GM21825 (cell line): Measurements from ENCODE around the gene ENGASE.
"Not testable (repeated sequence)": the region's sequence is repeated elsewhere in the genome, so short reads cannot be mapped to it uniquely, and the experiment has no call there.

Experiments
- ATAC-seq: cut with Tn5 transposase; IDR thresholded peaks from one replicate; pipeline ENCODE4 v1.9.1; 2021; ENCODE audit warnings: mild to moderate bottlenecking, moderate library complexity; ENCODE audit not compliant: unreplicated experiment

Gene ENGASE, protein sequence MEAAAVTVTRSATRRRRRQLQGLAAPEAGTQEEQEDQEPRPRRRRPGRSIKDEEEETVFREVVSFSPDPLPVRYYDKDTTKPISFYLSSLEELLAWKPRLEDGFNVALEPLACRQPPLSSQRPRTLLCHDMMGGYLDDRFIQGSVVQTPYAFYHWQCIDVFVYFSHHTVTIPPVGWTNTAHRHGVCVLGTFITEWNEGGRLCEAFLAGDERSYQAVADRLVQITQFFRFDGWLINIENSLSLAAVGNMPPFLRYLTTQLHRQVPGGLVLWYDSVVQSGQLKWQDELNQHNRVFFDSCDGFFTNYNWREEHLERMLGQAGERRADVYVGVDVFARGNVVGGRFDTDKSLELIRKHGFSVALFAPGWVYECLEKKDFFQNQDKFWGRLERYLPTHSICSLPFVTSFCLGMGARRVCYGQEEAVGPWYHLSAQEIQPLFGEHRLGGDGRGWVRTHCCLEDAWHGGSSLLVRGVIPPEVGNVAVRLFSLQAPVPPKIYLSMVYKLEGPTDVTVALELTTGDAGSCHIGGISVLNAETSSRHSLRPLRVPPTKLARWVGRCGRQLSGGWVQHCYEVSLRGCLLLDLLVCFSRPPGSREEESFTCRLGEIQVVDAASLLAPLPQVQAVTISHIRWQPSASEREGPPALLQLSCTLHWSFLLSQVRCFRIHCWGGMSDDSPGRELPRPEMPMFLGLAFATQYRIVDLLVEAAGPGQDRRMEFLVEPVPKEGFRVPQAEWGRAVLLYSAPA

DNA sequence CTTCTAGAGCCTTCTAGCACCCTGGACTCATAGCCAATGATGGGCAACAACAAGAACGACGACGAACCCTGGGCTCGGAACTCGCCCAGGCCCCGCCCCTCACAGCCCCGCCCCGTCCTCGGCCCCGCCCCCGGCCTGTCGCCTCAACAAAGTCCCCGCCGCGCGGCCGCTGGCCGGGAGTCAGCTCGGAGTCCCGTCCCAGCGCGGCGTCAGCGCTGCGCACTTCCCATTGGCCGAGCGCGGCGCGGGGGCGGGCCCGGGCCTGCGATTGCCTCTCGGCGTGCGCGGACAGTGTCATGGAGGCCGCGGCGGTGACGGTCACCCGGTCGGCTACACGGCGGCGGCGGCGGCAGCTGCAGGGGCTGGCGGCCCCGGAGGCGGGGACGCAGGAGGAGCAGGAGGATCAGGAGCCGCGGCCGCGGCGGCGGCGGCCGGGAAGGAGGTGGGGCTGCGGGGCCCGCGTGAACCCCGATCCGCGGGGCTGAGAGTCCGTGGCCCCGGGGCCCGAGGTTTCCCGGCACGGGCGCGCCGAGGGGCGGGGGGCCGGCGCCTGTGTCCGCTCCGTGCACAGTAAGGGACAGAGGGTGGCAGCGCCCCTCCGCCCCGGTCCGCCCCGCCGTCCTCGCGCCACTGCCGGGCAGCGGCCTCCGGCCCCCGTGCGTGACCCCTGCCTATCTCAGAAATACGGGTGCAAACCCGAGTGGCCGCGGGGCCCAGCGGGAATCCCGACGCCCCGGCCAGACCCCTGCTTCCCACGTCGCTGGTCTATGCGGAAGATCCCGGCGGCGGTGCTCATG lies at the start of gene ENGASE:
ENGASE (plus strand) TSS at position 176 of the 797 bp plus-strand sequence; CDS start at position 297, 121 bp downstream.
- ATAC-seq = peak; percentile 83

DNA sequence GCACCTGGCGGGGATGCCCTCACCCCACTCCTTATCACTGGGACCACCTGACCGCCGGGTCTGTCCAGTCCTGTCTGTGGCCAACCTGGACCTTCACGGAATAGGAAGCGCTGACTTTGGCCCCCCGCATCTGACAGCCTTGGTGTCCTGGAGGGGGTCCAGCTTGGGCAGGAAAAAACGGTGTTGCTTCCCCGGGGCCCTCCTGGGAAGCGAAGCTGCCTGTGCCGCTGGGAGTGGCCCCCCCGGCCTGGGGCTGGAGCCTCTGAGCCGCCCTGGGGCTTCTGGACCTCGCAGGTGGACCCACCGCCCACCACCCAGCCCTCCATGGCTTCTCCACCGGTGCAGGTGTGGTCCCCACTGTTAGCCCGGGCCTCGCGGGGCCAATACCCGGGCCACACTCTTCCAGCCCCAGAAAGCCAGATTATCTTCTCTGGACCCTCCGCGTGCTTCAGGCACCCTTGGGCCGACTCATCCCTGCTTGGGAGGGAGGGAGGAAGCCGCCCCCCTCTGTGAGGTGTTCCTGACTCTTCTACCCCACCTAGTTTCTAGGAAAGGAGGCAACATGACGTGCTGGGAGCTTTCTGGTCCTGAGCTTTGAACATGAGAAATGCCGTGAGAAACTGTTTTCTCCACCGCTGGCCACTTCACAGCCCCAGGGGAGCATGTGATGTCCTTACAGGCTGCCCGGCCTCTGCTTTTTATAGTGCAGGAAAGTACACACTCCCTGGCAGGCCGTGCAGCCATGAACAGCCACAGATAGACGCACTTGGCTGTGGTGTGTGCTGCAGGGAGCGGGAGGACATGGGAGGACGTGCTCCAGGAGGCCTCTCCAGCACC lies 49.5 kb upstream of the ENGASE start:
- no peak for ATAC-seq

DNA sequence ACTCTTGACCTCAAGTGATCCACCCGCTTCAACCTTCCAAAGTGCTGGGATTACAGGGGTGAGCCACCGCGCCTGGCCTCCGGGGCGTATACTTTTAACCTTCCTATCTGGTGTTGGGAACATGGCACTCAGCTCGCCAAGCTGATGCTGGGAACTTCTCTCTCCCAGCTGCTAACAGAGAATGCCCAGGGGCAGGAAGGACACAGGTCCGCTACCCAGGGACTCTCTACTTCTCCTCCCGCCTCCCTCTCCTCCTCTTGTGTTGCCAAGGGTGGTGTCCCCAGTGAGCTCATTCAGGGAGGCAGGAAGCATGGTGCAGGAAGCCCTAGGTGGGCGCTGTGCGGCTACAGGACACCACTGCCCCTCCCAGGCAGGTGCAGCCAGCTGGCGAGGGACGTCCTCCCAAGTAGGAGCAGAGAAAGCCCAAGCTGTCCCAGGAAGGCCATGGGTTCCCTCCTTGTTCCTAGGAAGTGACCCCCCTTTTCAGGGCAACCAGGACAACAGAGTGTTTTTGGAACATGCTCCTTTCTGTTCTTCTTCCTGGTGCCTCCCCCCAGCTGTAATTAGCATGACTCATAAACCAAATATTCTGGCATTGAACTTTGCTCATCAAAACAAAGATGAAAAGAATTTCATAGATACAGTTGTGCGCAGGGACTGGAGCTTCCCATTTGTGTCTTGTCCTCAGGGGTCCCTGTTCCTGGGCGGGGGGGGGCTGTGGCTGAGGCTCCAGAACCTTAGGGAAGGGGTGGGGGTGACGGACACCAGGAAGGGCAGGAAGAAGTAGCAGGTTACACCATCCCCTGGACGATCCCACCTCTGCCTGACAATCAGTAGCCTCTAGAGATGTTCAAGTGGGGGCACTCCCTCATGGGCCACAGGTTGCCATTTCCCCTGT lies 48.0 kb upstream of the ENGASE start:
- ATAC-seq = no peak

DNA sequence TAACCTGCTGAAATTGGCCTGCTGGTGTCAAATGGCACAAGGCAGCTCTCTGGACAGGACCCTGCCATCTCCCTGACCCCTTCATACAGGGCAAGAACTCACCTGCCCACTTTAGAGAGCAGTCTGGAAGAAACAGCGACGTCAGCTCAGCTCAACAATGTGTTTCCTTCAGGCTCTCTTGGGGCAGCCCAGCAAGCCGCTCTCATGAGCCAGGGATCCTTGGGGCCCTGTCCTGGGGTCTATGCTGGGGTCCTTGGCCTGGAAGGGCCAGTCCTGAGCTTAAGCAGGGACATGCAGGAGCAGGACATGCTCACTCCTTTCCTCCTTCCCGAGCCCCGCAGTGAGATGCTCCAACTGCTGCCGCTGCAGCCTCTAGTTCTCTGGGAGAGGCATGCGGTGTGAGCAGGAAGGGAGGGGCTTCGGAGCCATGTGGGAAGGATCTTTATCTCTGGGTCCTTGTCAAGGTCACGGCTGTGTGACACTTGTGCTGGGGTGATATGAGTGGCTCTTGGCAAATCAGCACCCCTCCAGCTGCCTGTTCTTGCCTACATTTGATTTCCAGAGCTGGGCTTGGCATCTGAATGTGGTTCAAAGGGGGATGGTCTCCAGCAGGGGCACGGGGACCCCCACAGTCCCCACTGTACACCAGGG lies 47.2 kb upstream of the ENGASE start:
- no peak for ATAC-seq

DNA sequence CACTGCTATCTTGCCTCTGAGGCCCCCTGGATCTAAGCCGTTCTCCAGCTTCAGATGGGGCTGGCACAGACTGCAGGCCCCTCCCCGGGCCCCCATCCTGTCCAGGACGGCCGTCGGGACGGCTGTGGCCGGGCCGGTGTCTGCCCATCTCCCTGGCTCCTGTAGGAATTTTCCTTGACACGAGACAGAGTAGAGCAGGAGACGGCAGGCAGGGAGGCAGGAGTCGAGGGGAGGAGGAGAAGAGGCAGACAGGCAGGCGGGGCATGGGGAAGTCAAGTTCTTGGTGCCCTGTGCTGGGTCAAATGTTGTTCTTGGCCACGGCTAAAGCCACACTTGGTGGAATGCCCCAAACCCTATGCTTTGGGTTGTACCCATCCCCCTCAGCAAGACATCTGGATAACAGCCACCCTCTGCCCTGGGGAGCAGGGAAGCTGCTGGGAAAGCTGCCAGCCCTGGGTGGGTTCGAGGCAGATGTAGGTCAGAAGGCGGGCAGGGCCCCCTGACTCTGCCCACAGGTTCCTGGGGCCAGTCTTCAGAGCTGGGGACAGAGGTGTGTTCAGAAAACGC lies 46.6 kb upstream of the ENGASE start:
- no peak for ATAC-seq

DNA sequence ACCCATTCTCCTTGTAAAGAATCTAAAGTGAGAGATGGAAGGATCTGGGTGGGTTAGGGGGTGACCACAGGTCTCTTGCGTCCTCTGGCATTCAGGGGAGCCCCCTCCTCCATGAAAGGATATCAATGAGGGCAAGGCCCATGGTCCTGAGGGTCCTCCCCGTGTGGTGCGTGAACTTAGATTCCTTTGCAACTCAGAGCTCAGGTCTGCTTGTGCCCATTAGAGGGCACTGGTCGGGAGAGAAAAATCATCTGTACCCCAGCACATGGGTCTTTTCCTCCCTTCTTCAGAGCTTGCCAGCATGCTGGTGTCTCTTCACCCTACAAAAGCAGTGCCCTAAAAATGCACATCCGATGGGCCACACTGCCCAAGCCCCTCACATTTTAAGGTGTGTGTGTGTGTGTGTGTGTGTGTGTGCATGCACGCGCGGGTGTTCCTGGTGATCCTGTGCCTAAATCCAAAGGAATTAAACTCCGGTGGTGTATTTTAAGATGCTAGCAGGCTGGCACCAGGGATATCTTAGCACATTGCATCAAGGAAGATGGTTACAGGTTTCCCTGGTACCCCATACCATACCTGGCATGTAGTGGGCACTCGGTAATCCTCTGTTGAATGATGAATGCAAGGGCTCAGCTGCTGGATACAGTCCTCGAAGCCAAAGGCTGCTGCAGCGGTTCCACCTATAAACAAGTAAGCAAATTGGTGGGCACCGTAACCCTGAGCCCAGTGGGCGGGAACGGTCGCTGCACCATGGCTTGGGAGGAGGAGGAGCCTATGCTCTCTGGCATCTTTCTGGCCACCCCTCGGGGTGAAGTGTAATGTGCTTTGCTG lies 45.9 kb upstream of the ENGASE start:
- no peak for ATAC-seq

DNA sequence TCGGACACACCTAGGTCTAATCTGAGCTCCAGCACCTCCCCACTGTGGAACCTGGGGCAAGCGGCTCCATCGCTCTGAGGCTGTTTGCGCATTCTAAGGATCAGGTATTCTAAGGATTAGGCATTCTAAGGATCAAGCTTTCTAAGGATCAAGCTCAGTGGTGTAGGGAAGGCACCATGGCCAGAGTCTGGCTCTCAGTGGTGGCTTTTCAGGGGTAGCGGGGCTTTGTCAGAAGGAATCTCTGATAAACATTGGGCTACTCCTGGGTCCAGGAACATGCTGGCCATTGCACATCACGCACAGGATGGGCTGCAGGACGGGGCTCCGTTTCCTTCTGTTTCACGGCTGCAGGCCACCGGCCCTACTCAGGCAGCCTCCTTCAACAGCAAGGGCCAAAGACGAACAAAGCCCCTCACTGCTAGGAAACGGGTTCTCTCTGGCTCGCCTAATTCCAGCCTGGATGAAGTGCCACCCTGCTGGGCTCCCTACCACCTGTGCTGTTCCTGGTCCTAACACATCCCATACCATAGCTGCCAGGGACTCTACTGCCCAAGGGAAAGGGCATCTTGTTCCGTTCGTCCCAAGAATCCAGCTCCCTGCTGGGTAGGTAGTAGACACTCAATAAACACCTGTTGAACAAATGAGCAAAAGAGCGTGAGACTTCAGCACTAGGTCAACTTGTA lies 45.2 kb upstream of the ENGASE start:
- ATAC-seq = no peak

DNA sequence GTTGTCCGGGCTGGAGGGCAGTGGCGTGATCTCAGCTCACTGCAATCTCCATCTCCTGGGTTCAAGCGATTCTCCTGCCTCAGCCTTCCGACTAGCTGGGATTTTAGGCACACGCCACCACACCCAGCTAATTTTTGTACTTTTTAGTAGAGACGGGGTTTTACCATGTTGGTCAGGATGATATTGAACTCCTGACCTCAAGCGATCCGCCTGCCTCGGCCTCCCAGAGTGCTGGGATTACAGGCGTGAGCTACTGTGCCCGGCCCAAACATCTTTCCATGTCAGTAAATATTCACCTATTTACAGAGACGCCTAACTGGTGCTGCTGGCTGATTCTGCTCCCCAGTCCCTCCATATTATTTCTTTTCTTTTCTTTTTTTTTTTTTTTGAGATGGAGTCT lies 44.0 kb upstream of the ENGASE start:
- not testable (repeated sequence) for ATAC-seq

DNA sequence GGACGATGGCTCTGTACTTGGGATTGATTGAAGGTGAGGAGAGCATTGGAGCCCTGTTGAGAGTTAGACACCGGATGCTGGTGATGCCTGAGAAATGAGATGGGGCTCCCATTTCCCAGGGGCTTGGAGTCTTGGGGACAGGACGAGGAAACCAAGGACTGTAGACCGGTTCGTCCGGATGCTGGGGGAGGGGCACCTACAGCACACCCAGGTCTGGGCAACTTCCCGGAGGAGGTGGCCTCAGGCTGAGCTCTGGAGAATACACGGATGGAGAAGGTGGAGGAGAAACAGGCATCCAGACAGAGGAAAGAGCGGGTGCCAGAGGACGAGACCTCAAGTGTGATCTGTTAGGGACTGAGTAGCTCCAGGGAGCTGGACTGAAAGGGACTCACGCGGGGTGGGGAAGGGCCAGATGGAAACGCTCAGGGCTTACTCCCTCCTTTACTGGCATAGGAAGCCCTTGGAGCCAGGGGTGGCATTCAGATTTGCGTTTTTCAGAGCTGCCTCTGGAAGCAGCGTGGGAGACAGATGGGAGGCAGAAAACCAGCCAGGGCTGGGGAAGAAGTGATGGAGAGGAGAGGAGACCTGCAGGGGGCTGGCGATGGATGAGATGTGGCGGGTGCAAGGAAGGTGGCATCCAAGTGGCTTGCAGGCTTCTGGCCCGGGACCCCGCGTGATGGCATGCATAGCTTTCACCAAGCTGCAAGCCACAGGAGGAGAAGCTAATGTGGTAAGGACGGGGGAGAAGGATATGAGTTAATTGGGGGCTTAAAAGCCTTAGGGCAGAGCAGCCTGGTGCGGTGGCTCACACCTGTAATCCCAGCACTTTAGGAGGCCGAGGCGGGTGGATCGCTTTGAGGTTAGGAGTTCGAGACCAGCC lies 42.4 kb upstream of the ENGASE start:
- ATAC-seq = no peak

DNA sequence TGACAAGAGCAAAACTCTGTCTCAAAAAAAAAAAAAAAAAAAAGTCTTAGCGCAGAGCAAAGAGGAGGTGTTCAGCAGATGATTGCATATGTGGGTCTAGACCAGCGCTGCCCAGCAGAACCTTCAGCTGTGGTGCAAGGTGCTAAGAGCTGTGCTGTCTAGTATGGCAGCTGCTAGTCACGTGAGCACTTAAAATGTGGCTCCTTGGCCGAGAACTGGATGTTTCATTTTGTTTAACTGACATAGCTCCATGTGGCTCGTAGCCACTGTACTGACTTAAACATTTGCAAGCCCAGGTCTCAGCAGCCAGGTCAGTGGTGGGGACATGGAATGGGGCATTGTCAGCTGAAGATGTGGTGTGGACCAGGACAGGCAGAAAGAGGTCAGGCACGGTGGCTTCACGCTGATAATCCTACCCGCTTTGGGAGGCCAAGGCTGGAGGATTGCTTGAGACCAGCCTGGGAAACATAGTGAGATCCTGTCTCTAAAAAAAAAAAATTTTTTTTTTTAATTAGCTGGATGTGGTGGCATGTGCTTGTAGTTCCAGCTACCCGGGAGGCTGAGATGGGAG lies 41.5 kb upstream of the ENGASE start:
- no peak for ATAC-seq

DNA sequence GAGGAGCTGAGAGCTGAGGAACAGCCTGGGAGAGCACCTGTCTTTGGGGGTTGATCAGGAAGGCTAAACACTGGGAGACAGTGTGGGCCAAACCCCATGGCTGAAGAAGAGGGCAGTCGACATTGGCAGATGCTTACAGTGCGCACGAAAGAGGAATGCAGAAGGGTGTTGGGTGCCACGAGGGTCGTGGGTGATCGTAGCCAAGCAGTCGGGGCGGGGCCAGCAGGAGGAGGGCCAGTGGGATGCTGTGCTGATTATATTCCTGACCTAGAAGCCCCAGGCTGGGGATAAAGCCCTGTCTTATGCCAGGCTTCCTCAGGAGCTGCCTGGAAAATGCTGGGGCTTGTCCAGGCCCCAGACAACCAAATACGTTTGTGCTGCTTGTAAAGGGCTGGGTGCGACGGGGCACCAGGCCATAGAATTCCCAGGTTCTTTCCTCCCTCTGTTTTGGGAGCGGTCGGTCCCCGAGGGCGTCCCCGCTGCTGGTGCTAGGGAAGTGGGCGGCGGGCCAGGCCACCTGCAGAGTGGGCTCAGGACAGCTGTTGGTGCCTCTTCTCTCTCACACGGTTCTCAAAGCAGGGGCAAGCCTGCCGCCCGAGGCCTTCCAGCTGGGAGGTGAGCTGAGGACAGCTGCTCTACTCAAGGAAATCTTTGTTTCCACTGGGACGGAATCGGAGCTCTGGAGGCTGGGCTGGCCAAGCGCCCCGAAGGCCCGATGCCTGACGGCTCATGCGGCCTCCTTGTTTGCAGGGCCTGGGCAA lies 40.7 kb upstream of the ENGASE start:
- ATAC-seq = no peak

DNA sequence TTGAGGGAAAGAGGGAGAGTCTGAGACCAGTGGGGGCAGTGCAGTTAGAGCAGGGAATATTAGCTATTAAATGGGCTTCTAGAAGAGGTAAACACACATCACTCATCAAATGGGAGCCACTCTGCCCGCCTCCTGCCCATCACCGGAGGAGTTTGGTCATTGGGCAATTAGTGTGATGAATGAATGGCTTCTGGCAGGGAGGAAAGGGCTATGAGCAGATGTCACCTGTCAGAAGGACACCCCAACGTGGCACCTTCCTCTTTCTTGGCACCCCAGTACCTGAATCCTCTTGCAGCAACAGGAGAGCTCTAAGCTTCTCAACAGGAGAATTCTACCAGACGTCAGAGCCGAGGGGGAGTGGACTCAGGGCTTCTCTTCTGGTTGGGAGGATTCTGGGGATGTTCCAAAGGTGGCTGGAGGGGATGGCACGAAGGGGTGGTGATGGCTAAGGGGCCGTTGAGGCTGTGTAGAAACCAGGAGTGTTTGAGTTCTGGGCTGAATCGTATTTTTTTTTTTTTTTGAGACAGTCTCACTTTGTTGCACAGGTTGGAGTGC lies 39.6 kb upstream of the ENGASE start:
- no peak for ATAC-seq

DNA sequence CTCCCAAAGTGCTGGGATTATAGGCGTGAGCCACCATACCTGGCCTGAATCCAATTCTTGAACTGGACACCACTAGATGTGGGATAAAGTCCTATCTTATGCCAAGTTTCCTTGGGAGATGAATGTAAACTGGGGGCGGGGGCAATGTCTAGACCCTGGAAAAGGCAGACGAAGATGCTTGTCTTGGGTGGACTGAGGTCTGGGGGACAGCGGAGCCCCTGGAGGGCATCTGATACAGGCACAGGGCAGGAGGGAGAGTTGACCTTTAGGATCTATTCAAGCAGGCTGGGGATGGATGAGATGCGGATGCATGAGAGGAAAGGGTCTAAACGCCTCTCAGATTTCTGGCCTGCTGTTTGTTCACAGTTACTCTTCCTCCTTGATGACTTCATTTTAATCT lies 38.9 kb upstream of the ENGASE start:
- ATAC-seq = no peak

DNA sequence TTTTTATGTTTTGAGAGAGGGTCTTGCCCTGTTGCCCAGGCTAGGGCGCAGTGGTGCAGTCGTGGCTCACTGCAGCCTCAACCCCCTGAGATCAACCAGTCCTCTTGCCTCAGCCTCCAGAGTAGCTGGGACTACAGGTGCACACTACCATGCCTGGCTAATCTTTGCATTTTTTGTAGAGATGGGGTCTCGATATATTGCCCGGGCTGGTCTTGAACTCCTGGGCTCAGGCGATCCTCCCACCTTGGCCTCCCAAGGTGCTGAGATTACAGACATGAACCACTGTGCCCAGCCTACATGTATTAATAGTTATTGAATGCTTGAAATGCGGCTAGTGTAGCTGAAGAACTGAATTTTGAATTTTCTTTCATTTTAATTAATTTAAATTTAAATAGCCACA lies 38.4 kb upstream of the ENGASE start:
- no peak for ATAC-seq

DNA sequence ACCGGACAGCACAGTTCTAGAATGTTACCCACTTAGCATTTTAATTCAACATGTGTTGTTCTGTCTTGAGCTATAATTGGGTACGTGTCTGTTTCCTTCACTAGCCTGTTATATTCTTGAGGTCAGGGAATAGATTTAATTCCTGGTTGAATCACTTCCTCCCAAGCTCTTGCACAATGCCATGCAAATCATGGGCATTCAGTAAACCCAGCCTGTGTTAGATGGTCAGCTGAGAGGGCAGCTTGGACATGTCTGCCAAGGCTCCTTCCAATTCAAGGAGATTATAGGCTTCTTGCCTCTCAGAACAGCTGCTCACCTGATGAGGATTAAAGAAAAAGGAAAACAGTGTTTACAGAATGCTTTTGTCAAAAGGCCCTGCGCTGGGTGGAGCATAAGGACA lies 38.0 kb upstream of the ENGASE start:
- no peak for ATAC-seq
